Neural progenitor cell (in vitro differentiated cells): ENCODE results near the gene AUNIP. TPM values are rescaled to one million over a fixed set of nuclear protein-coding genes. Genes with fewer than 3 reads are reported as not detected.

Experiments
- DNase-seq: peaks from one replicate; pipeline ENCODE4 v3.0.0-alpha.2; 2016; ENCODE audit warnings: low spot score
- H2AFZ ChIP-seq: fragments of 200-600 bp; sonication (generic); replicated peaks from 2 replicates; pipeline ENCODE4 v1.6.1; 2016; ENCODE audit warnings: antibody characterized with exemption
- H3F3A ChIP-seq: fragments of 200-600 bp; sonication (generic); 2 replicates; pipeline ENCODE4 v1.6.1; 2016; ENCODE audit warnings: antibody characterized with exemption, low read depth
- H3K27ac ChIP-seq: fragments of 200-600 bp; sonication (generic); 2 replicates; pipeline ENCODE4 v1.5.1; 2016; ENCODE audit warnings: mild to moderate bottlenecking
- H3K27me3 ChIP-seq: fragments of 200-600 bp; sonication (generic); 2 replicates; pipeline ENCODE4 v1.6.1; 2016; ENCODE audit warnings: mild to moderate bottlenecking, moderate library complexity
- H3K36me3 ChIP-seq: fragments of 200-600 bp; sonication (generic); 2 replicates; pipeline ENCODE4 v1.5.1; 2016
- H3K4me1 ChIP-seq: fragments of 200-600 bp; sonication (generic); 2 replicates; pipeline ENCODE4 v1.6.1; 2016; ENCODE audit warnings: mixed run types
- H3K4me2 ChIP-seq: fragments of 200-600 bp; sonication (generic); 2 replicates; pipeline ENCODE4 v1.6.1; 2016
- H3K4me3 ChIP-seq: fragments of 200-600 bp; sonication (generic); 2 replicates; pipeline ENCODE4 v1.5.1; 2016
- H3K79me2 ChIP-seq: fragments of 200-600 bp; sonication (generic); 2 replicates; pipeline ENCODE4 v1.6.1; 2016; ENCODE audit warnings: low read depth
- H3K9ac ChIP-seq: fragments of 200-600 bp; sonication (generic); 2 replicates; pipeline ENCODE4 v1.6.1; 2016
- H3K9me3 ChIP-seq: fragments of 200-600 bp; sonication (generic); 2 replicates; pipeline ENCODE4 v1.5.1; 2016; ENCODE audit warnings: low read depth
- H4K20me1 ChIP-seq: fragments of 200-600 bp; sonication (generic); 2 replicates; pipeline ENCODE4 v1.6.1; 2016; ENCODE audit warnings: low read depth
- H3K27ac Mint-ChIP-seq: 3 replicates; pipeline ENCODE4 v1.8.0; 2021; ENCODE audit warnings: mixed read lengths
- H3K27me3 Mint-ChIP-seq: 2 replicates; pipeline ENCODE4 v1.8.0; 2022; ENCODE audit warnings: low read depth, mild to moderate bottlenecking, inconsistent platforms, moderate library complexity, mixed read lengths; ENCODE audit not compliant: insufficient read depth
- H3K36me3 Mint-ChIP-seq: 3 replicates; pipeline ENCODE4 v1.8.0; 2021; ENCODE audit warnings: mixed read lengths
- H3K4me1 Mint-ChIP-seq: 3 replicates; pipeline ENCODE4 v1.8.0; 2021; ENCODE audit warnings: mixed read lengths
- H3K4me3 Mint-ChIP-seq: 3 replicates; pipeline ENCODE4 v1.8.0; 2021; ENCODE audit warnings: mild to moderate bottlenecking, moderate library complexity, mixed read lengths
- H3K9me3 Mint-ChIP-seq: 3 replicates; pipeline ENCODE4 v1.8.0; 2020; ENCODE audit warnings: mixed read lengths
- EZH2 ChIP-seq: fragments of 200-600 bp; sonication (generic); IDR thresholded peaks from 2 replicates; pipeline ENCODE4 v1.6.1; 2017; ENCODE audit warnings: antibody characterized with exemption, mild to moderate bottlenecking, moderate library complexity
- EZH2phosphoT487 ChIP-seq: fragments of 200-600 bp; sonication (generic); IDR thresholded peaks from 2 replicates; pipeline ENCODE4 v1.6.1; 2017; ENCODE audit warnings: antibody characterized with exemption
- total RNA-seq: library from RNA; depleted of rRNA; stranded (reverse); fragments of >200 nt; gene quantifications from 2 replicates; pipeline ENCODE4 v1.2.3, GENCODE V29; 2015; ENCODE audit warnings: low replicate concordance
- TF ChIP-seq, protein P1 (sequence below): fragments of 200-600 bp; sonication (generic); IDR thresholded peaks from 2 replicates; pipeline ENCODE4 v1.5.1; 2017; ENCODE audit warnings: antibody characterized with exemption, mild to moderate bottlenecking

Gene AUNIP
- total RNA-seq, 1 donor from 2014 or later: 15.2 TPM

DNA sequence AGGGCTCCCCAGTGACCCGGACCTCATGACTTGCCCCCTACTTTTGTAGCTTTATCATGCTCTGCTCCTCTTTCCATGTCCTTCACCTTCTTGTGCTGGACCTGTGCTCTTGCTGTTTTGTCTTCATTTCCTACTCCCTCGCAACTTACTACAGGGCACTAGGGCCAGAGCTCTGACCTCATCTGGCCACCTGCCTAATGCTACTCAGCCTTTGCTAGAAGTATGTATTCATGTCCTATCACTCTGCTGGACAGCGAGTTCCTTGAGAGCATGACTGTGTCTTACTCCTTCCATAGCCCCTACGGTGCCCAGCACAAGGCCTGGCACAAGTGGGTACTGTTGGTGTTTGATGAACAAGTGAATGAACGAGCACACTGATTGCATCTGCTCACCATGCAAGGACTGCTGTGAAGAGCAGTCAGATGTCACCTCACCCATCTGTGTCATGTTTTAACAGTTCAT, 37.6 kb downstream of the AUNIP start:
- Histone ChIP-seq H3F3A (peaks cover 25% of the 10 kb centered on the region), H3K4me3 (no peak overlapping the region), H3K79me2 (peaks cover 25% of the 10 kb centered on the region), H3K9ac (no peak overlapping the region), H3K27ac (no peak overlapping the region), H3K4me2 (peak overlapping the region; percentile 88), H3K27me3 (peaks cover 5% of the 10 kb centered on the region), H3K36me3 (no peaks in the 10 kb centered on the region), H3K9me3 (no peaks in the 10 kb centered on the region), H3K4me1 (peaks cover 10% of the 10 kb centered on the region), H4K20me1 (peaks cover 18% of the 10 kb centered on the region), H2AFZ (no peak overlapping the region)
- peak overlapping the region; percentile 95 for H3K4me3 Mint-ChIP-seq
- TF ChIP-seq EZH2: no peak
- TF ChIP-seq, protein P1, sequence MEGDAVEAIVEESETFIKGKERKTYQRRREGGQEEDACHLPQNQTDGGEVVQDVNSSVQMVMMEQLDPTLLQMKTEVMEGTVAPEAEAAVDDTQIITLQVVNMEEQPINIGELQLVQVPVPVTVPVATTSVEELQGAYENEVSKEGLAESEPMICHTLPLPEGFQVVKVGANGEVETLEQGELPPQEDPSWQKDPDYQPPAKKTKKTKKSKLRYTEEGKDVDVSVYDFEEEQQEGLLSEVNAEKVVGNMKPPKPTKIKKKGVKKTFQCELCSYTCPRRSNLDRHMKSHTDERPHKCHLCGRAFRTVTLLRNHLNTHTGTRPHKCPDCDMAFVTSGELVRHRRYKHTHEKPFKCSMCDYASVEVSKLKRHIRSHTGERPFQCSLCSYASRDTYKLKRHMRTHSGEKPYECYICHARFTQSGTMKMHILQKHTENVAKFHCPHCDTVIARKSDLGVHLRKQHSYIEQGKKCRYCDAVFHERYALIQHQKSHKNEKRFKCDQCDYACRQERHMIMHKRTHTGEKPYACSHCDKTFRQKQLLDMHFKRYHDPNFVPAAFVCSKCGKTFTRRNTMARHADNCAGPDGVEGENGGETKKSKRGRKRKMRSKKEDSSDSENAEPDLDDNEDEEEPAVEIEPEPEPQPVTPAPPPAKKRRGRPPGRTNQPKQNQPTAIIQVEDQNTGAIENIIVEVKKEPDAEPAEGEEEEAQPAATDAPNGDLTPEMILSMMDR: no peak
- no peak for TF ChIP-seq EZH2phosphoT487
- DNase-seq: no peak
- H3K27me3 Mint-ChIP-seq: peaks cover 11% of the 10 kb centered on the region
- no peaks in the 10 kb centered on the region for H3K9me3 Mint-ChIP-seq
- H3K36me3 Mint-ChIP-seq: peaks cover 2% of the 10 kb centered on the region
- peaks cover 29% of the 10 kb centered on the region for H3K4me1 Mint-ChIP-seq
- H3K27ac Mint-ChIP-seq: no peak overlapping the region

DNA sequence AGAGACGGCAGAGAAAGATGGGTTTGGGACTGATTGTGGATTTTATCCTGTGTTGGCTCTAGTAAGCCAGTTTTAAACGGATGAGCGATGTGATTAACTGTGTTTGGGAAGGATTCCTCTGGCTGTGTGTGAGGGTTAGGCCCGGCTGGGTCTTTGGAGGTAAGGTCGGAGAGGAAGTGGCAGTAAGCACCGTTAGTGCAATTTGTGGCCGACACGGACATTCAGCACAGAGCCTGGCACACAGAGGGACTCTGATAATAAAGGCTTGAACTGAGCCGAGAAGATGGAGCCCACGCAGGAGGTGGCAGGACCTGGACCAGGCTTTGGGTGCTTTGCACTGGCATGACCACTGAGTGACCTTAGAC, 38.2 kb downstream of the AUNIP start:
- peaks cover 25% of the 10 kb centered on the region for H3K79me2 ChIP-seq
- peaks cover 10% of the 10 kb centered on the region for H3K4me1 ChIP-seq
- peak overlapping the region; percentile 88 for H3K4me2 ChIP-seq
- peaks cover 5% of the 10 kb centered on the region for H3K27me3 ChIP-seq
- Mint-ChIP-seq H3K27ac (peak overlapping the region; percentile 85), H3K36me3 (peaks cover 2% of the 10 kb centered on the region), H3K9me3 (no peaks in the 10 kb centered on the region), H3K4me3 (peak overlapping the region; percentile 95), H3K4me1 (peaks cover 29% of the 10 kb centered on the region), H3K27me3 (peaks cover 11% of the 10 kb centered on the region)
- H3K9ac ChIP-seq: no peak overlapping the region
- H4K20me1 ChIP-seq: peaks cover 18% of the 10 kb centered on the region
- no peaks in the 10 kb centered on the region for H3K36me3 ChIP-seq
- TF ChIP-seq, protein P1: no peak
- TF ChIP-seq EZH2: no peak
- TF ChIP-seq EZH2phosphoT487: no peak
- H3F3A ChIP-seq: peaks cover 25% of the 10 kb centered on the region
- no peak overlapping the region for H2AFZ ChIP-seq
- no peak overlapping the region for H3K27ac ChIP-seq
- no peaks in the 10 kb centered on the region for H3K9me3 ChIP-seq
- DNase-seq: no peak
- H3K4me3 ChIP-seq: peak overlapping the region; percentile 75

GRCh38 chr1:25820247-25821111, 38.8 kb downstream of the AUNIP start:
- Histone ChIP-seq H3K27ac (no peak overlapping the region), H3K9ac (peak overlapping the region; percentile 43), H3K4me1 (peaks cover 10% of the 10 kb centered on the region), H3K79me2 (peaks cover 25% of the 10 kb centered on the region), H4K20me1 (peaks cover 18% of the 10 kb centered on the region), H3F3A (peaks cover 25% of the 10 kb centered on the region), H3K36me3 (no peaks in the 10 kb centered on the region), H3K9me3 (no peaks in the 10 kb centered on the region), H3K27me3 (peaks cover 5% of the 10 kb centered on the region), H3K4me2 (peak overlapping the region; percentile 88), H2AFZ (peak overlapping the region; percentile 72), H3K4me3 (peak overlapping the region; percentile 75)
- TF ChIP-seq, protein P1: no peak
- no peak for TF ChIP-seq EZH2
- TF ChIP-seq EZH2phosphoT487: no peak
- Mint-ChIP-seq H3K4me3 (peak overlapping the region; percentile 99), H3K27ac (peak overlapping the region; percentile 85), H3K36me3 (peaks cover 2% of the 10 kb centered on the region), H3K4me1 (peaks cover 29% of the 10 kb centered on the region), H3K27me3 (peaks cover 11% of the 10 kb centered on the region), H3K9me3 (no peaks in the 10 kb centered on the region)
- DNase-seq: peak; percentile 76
